Left lung (tissue), 10 donors: Measurements from ENCODE around the gene SLIT3. TPM values are rescaled to one million over a fixed set of nuclear protein-coding genes. Genes with fewer than 3 reads are reported as not detected.

Experiments
- ATAC-seq: fragments of 200-7000 bp; cut with Tn5 transposase; one replicate; pipeline ENCODE4 v1.9.1; 2020; ENCODE audit warnings: moderate library complexity
- DNase-seq, 4 donors: peaks; one replicate each; pipeline ENCODE4 v3.0.0-alpha.2; 2013 to 2020
- H3K27ac ChIP-seq, 2 donors: fragments of 200-600 bp; sonication (generic) in 1 of 2; one replicate each; pipeline versions ENCODE4 v1.5.0 to v1.8.0; 2020 to 2021
- H3K27me3 ChIP-seq, 2 donors: fragments of 200-600 bp; sonication (generic) in 1 of 2; one replicate each; pipeline versions ENCODE4 v1.5.0 to v1.8.0; 2020 to 2021
- H3K36me3 ChIP-seq, 2 donors: fragments of 200-600 bp; sonication (generic) in 1 of 2; one replicate each; pipeline versions ENCODE4 v1.5.0 to v1.8.0; 2020 to 2021
- H3K4me1 ChIP-seq, 2 donors: fragments of 200-600 bp; one replicate each; pipeline ENCODE4 v1.8.0; 2021
- H3K4me3 ChIP-seq, 2 donors: fragments of 200-600 bp; sonication (generic) in 1 of 2; one replicate each; pipeline versions ENCODE4 v1.5.0 to v1.8.0; 2020 to 2021; ENCODE audit warnings: mild to moderate bottlenecking in 1 of 2
- H3K9me3 ChIP-seq, 2 donors: fragments of 200-600 bp; sonication (generic) in 1 of 2; one replicate each; pipeline versions ENCODE4 v1.5.0 to v1.8.0; 2020 to 2021
- CTCF ChIP-seq, 2 donors: fragments of 200-600 bp; sonication (generic) in 1 of 2; IDR thresholded peaks; one replicate each; pipeline versions ENCODE4 v1.5.0 to v1.8.0; 2021; ENCODE audit warnings: antibody characterized with exemption in 2 of 2
- intact Hi-C, 2 donors: fragments of 100-400 bp; cut with DNase I; formaldehyde crosslinking; loops; one replicate each; pipeline versions ENCODE4 v1.11.2 to v1.14.2; 2022
- polyA plus RNA-seq, 6 donors: library from polyadenylated mRNA; unstranded; fragments of 120-200 nt; gene quantifications; one replicate each; pipeline ENCODE4 v1.2.1, GENCODE V29; 2013; ENCODE audit not compliant: insufficient read length in 6 of 6
- total RNA-seq, 2 donors: library from RNA; stranded (reverse); fragmentation: NEBNext Ultra II Directional; extraction: Animal tissue kit (Norgen Biotek cat#: 25700); gene quantifications; one replicate each; pipeline ENCODE4 v1.2.1, GENCODE V29; 2021
- donor health status: DM: no; HTN: yes; CAD: no.
- donor health status: DM: no; HTN: no; CAD: no.

SLIT3 gene
- total and polyA plus RNA-seq, 8 donors = 37.6 to 77.1 (median 45.9) TPM

DNA sequence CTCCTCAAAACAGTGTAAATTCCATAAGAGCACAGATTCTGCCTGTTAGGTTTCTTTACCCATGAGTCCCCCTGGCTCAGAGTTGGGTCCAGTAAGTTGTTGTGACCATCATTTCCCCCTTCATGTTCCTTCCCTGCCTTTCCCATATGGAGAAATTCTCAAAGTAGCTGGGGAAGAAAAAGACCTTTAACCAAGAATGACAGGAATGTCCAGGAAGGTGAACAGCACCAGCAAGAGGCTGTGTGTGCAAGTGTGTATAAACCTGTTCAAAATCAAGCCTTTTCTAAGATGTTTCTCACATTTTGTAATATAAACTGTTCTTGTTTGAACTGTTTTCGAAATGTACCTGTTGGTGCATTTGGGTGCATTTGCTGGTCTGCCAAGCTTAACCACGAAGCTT, 238.2 kb downstream of the SLIT3 start:
- H3K36me3 ChIP-seq = no peaks in the 10 kb centered on the region
- no peak overlapping the region for H3K4me3 ChIP-seq
- TF ChIP-seq CTCF (IDR thresholded peaks at IDR 0.05) = no peak
- ATAC-seq (peak; percentile 31), DNase-seq (no peak)
- no peak overlapping the region for H3K27ac ChIP-seq
- peaks cover 0 to 6% of the 10 kb centered on the region in 2 donors for H3K4me1 ChIP-seq
- peaks cover 0 to 15% of the 10 kb centered on the region in 2 donors for H3K27me3 ChIP-seq
- intact Hi-C loops = no loop called here
- H3K9me3 ChIP-seq = no peaks in the 10 kb centered on the region

DNA sequence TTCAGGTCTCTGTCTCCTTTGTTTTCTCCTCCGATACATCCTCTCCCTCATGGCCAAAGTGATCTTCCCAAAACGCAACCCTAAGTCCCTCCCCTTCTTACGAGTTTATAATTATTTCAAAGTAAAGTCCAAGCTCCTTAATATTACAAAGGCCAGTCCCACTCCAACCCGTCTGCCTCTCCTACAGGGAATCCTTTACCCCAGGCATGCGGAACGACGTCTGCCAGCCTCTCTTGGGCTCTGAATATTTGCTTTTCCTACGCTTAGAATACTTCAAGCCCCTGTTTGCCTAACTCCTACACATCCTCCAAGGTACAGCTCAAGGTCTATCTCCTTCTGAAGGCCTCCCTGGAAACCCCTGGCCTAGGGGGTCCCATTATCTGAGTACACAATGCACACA, 246.4 kb downstream of the SLIT3 start:
- Histone ChIP-seq H3K27me3 (no peaks in the 10 kb centered on the region), H3K9me3 (no peaks in the 10 kb centered on the region), H3K4me1 (no peaks in the 10 kb centered on the region), H3K27ac (no peak overlapping the region), H3K4me3 (no peak overlapping the region), H3K36me3 (no peaks in the 10 kb centered on the region)
- no peak for DNase-seq
- no peak for TF ChIP-seq CTCF (IDR thresholded peaks at IDR 0.05)
- ATAC-seq = no peak
- intact Hi-C loops = no loop called here

GRCh38 chr5:169052207-169052606, 248.7 kb downstream of the SLIT3 start:
- no peaks in the 10 kb centered on the region for H3K4me1 ChIP-seq
- intact Hi-C loops = no loop called here
- H3K9me3 ChIP-seq = no peaks in the 10 kb centered on the region
- TF ChIP-seq CTCF (IDR thresholded peaks at IDR 0.05) = no peak
- no peaks in the 10 kb centered on the region for H3K36me3 ChIP-seq
- DNase-seq = no peak
- no peak for ATAC-seq
- H3K27ac ChIP-seq = no peak overlapping the region
- no peak overlapping the region for H3K4me3 ChIP-seq
- no peaks in the 10 kb centered on the region for H3K27me3 ChIP-seq

DNA sequence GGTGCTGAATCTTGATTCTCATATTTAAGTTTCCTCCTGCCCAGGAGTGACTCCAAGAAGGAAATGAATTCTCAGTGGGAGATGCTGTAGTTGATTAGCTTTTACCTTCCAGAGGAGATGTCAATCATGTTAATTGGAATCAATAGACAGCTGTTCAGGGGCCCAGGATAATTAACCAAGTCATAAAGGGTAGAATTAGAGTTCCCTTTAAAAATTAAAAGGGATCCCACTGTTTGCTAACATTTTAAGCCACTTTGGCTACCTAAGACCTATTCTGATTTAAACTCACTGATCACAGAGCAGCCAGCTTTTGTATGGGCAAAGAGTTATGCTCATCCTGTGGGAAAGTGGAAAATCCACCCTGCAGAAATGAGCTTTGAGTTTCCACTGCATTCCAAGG, 249.6 kb downstream of the SLIT3 start:
- DNase-seq (no peak), ATAC-seq (no peak)
- H3K4me1 ChIP-seq = no peaks in the 10 kb centered on the region
- no peaks in the 10 kb centered on the region for H3K36me3 ChIP-seq
- intact Hi-C loops = no loop called here
- no peaks in the 10 kb centered on the region for H3K9me3 ChIP-seq
- TF ChIP-seq CTCF (IDR thresholded peaks at IDR 0.05) = no peak
- H3K27ac ChIP-seq = no peak overlapping the region
- H3K4me3 ChIP-seq = no peak overlapping the region
- no peaks in the 10 kb centered on the region for H3K27me3 ChIP-seq

GRCh38 chr5:169050636-169051035, 250.3 kb downstream of the SLIT3 start:
- no peak overlapping the region for H3K4me3 ChIP-seq
- DNase-seq = no peak
- H3K4me1 ChIP-seq = no peaks in the 10 kb centered on the region
- TF ChIP-seq CTCF (IDR thresholded peaks at IDR 0.05) = no peak
- intact Hi-C loops = no loop called here
- no peak for ATAC-seq
- H3K27me3 ChIP-seq = no peaks in the 10 kb centered on the region
- no peaks in the 10 kb centered on the region for H3K36me3 ChIP-seq
- no peak overlapping the region for H3K27ac ChIP-seq
- H3K9me3 ChIP-seq = no peaks in the 10 kb centered on the region
